Fibroblast of the aortic adventitia (primary cell): ENCODE measurements around the gene CD164L2. TPM values are rescaled to one million over a fixed set of nuclear protein-coding genes. Genes with fewer than 3 reads are reported as not detected.

ENCODE experiments used
- DNase-seq: peaks from one replicate; pipeline ENCODE4 v3.0.0-alpha.2; 2010; ENCODE audit warnings: low read depth
- H3K4me3 ChIP-seq: 2 replicates; pipeline ENCODE4 v1.5.1; 2011; ENCODE audit warnings: low read depth, mild to moderate bottlenecking, control low read depth, low read length, moderate library complexity
- total RNA-seq: library from RNA; depleted of rRNA; stranded (reverse); fragments of >200 nt; gene quantifications from 2 replicates; pipeline ENCODE4 v1.2.3, GENCODE V29; 2012; ENCODE audit warnings: low replicate concordance
- TF ChIP-seq, protein P1 (sequence below): IDR thresholded peaks from 2 replicates; pipeline ENCODE4 v1.5.1; 2011; ENCODE audit warnings: mild to moderate bottlenecking, low read length, control low read depth, inconsistent platforms; ENCODE audit not compliant: insufficient read depth

Gene CD164L2
- total RNA-seq, 1 donor: not detected

DNA sequence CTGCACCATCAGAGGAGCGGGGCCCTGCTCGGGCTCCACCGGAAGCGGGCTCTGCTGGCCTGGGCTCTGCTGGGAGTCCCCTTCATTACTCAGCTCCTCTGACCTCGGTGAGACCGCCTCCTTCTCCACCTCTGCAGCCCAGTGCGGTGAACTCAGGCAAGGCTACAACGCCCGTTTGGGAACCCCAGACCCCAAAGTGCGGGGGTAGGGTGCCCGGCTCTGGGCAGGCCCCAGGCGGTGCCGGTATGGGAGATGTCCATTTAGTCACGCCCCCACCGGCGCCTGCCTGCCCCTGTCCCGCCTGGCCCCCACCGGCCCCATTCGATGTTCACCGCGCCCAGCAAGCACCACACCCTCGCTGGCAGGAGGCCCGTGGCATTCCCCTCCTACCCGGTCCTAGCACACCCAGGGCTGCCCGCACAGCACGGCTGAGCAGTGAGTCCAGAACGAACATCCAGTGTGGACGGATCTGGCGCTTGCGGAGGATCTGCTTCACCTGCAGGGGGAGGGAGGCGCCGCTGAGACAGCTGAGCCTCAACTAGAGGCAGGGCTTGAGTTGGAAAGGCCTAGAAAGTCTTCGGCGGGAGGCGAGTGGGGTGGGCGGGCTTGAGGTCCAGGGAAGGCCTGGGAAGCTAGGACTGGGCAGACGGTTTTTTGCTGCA lies 26.4 kb downstream of the CD164L2 start:
- TF ChIP-seq, protein P1, sequence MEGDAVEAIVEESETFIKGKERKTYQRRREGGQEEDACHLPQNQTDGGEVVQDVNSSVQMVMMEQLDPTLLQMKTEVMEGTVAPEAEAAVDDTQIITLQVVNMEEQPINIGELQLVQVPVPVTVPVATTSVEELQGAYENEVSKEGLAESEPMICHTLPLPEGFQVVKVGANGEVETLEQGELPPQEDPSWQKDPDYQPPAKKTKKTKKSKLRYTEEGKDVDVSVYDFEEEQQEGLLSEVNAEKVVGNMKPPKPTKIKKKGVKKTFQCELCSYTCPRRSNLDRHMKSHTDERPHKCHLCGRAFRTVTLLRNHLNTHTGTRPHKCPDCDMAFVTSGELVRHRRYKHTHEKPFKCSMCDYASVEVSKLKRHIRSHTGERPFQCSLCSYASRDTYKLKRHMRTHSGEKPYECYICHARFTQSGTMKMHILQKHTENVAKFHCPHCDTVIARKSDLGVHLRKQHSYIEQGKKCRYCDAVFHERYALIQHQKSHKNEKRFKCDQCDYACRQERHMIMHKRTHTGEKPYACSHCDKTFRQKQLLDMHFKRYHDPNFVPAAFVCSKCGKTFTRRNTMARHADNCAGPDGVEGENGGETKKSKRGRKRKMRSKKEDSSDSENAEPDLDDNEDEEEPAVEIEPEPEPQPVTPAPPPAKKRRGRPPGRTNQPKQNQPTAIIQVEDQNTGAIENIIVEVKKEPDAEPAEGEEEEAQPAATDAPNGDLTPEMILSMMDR: no peak
- H3K4me3 ChIP-seq: no peak overlapping the region
- no peak for DNase-seq

DNA sequence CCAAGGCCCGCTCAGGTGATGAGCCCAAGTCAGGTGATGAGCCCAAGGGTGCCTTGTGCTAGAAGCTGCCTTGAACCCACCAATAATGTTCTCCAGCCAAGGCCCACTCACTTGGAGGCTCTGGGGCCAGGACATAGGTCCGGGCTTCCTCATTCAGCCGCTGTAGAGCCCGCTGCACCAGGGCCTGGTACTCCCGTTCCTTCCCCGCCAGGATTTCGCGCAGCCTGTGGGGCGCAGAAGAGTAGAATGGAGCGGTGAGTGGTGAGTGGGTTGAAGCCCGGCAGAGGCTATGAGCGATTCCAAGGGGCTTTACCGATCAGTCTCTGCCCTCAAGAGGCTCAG lies 26.9 kb downstream of the CD164L2 start:
- H3K4me3 ChIP-seq: no peak overlapping the region
- DNase-seq: no peak
- TF ChIP-seq, protein P1: no peak

DNA sequence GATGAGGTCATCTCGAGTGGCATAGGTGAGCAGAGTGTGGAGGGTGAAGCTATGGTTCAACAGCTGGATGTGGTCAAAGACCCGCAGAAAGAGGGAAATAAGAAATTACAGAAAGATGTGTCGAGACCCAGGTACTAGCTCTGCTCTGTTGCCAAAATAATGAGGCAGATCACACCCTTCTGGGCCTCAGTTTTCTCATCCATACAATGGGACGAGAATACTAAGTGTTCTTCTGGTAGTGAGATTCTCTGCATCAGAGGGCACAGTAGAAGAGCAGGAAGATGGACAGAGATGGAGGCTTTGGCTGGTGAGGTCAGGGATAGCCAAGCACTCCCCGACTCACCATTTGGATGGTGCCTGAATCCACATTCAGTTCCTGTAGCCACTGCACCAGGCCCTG lies 27.4 kb downstream of the CD164L2 start:
- no peak overlapping the region for H3K4me3 ChIP-seq
- TF ChIP-seq, protein P1: no peak
- no peak for DNase-seq

DNA sequence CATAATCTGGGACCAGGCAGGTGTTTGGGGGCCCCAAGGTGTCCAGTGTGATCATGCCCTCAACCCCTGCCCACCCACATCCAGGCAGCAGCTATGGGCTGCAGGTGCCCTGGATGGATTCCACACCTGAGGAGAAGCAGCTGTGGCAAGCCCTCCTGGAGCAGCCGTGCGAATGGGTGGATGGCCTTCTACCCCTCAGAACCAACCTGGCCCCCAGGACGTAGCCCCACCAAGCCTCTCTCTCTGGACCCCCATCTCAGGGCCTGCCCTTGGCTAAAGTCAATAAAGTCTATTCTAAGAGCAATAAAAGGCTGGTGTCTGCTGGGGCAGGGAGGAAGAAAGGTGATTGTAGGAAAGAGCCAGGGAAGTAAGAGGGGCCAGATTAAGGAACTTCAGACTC lies 29.5 kb downstream of the CD164L2 start:
- DNase-seq: no peak

DNA sequence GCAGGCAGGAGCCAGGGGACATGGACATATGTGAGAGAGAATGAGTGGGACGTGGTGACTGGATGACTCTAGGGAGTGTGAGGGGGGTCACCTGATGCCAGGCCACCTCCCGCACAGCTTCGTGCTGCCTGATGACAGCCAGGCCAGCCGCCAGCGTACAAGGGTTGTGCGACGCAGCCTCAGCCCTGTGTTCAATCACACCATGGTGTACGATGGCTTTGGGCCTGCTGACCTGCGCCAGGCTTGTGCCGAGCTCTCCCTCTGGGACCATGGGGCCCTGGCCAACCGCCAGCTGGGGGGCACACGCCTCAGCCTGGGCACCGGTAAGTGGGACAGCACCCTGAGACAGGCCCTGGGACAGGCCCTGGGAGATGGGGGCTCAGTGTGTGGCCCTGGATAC lies 30.0 kb downstream of the CD164L2 start:
- TF ChIP-seq, protein P1: no peak
- H3K4me3 ChIP-seq: no peak overlapping the region
- no peak for DNase-seq

More for the DNA sequence above, 29.5 kb downstream of the CD164L2 start:
- H3K4me3 ChIP-seq: no peak overlapping the region
- TF ChIP-seq, protein P1: no peak

DNA sequence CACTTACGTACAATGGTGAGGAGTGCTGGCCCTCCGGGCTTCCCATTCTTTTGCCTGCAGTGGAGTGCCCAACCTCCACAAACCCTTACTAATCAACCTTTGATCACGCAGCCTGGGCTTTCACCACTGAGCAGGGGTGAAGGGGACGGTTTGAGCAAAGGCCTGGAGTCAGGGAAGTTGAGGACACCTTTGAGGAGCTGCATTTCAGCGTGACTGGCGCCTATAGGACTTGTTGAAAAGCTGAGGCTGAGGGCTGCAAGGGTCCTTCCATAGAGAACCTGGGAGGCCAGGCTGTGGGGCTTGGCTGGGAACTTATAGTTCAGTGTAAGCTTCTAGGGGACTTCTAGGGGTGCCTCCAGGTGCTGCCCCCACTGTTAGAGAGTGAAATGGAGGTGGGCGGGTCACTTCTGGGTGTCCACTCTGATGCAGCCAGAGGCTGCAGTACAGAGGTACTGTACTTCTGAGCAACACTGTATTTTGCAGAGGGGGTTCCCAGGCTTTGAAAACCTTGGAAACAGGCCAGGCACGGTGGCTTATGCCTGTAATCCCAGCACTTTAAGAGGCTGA lies 31.5 kb downstream of the CD164L2 start:
- TF ChIP-seq, protein P1: no peak
- no peak overlapping the region for H3K4me3 ChIP-seq
- DNase-seq: no peak
